Purkinje cell (primary cell): ENCODE data around the gene LRRC2. TPM values are rescaled to one million over a fixed set of nuclear protein-coding genes. Genes with fewer than 3 reads are reported as not detected.

ENCODE experiments used
- polyA plus RNA-seq: library from polyadenylated mRNA; unstranded; fragments of >200 nt; fragmentation: Nextera tagmentation; gene quantifications from 2 replicates; pipeline ENCODE4 v1.2.1, GENCODE V29; 2014

The LRRC2 gene, protein sequence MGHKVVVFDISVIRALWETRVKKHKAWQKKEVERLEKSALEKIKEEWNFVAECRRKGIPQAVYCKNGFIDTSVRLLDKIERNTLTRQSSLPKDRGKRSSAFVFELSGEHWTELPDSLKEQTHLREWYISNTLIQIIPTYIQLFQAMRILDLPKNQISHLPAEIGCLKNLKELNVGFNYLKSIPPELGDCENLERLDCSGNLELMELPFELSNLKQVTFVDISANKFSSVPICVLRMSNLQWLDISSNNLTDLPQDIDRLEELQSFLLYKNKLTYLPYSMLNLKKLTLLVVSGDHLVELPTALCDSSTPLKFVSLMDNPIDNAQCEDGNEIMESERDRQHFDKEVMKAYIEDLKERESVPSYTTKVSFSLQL
- 0.04 and 1.6 TPM in 2 replicates for polyA plus RNA-seq

DNA sequence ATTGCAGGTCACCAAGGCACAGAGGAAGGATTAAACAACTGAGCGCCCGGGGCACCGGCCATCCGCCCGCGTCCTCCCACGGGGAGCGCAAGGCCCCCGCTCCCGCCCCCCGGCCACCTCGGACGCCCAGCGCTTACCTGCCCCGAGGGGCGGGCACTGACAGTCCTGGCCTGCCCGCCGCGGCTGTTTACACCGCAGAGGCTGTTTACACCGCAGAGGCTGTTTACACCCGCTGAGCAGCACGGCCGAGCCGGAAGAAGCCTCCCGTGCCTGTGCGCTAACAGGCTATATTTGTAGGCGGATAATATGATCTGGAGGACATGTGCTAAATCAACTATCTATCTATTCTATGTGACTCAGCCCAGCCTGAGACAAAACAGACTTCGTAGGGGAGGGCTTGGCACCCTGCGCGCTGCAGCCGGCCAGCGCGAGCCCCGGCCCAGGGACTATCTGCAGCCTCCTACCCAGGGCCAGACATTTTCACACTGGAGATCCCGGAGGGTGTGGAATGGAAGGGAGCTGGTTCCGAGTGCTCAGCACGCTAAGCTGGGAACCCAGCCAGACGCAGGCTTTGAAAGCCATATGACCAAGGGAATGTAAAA lies at the start of gene LRRC2:
TSS of gene LRRC2 (minus strand) at position 263 of the 602 bp plus-strand sequence. CDS start 14,711 bp downstream, outside the sequence.

DNA sequence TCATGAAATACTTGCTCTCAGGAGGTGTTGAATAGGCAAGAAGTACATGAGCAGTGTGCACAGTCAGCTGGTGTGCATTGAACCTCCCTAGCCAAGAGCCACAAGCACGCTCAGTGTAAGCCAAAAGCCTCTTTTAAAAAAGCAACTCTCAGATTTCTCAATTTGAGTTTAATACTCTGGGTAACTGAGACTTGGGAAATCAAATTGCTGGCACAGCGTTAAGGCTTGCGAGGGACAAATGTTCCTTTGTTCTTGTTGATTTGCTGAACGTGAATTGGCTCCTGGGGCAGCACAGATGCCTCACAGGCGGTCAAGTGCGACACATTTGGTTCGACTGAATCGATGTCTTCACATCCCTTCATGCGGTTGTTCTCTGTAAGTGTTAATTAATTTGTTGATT lies 46.2 kb upstream of the LRRC2 start, which contains the start of gene FAM240A:
TSS of gene FAM240A (plus strand) at position 202 of the 400 bp plus-strand sequence. CDS start at position 361, 159 bp downstream.

DNA sequence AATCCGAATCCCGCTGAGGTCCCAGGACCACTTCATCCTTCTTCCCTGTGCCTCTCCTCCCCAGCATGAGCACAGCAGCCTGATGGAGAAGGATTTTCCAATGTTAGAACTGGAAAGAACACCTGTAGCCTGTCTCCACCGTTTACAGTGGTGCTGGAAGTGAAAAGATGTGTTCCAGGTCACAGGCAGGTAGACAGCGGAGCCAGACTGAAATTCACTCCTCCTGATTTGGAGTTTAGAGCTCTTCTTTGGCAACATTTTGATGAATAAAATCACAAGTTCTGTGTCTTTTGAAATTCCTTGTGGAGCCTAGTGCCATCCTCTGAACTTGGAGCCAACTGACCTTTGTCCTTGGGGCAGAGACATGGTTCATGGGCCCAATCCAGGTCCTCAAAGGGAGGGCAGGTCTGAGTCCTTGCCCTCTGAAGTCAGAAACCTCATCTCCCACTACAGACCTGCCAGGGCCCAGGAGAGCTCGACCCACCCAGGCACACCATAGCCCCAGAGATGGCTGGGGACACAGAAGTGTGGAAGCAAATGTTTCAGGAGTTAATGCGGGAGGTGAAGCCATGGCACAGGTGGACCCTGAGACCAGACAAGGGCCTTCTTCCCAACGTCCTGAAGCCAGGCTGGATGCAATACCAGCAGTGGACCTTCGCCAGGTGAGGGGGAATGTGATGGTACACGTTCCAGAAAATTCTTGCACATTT lies 68.4 kb downstream of the LRRC2 start, which contains the start of gene RTP3:
TSS of gene RTP3 (plus strand) at position 421 of the 710 bp plus-strand sequence. CDS start at position 508, 87 bp downstream.

Other genes with a start within 250 kb of the LRRC2 start
- gene CCR2, start 212.2 kb downstream of the LRRC2 start, polyA plus RNA-seq, result not detected in 2 replicates
- not detected in 2 replicates for gene CCR5, start 195.4 kb downstream of the LRRC2 start, polyA plus RNA-seq
- 0.15 TPM in 1 of 2 replicates, not detected in the other for gene CCRL2, start 159.0 kb downstream of the LRRC2 start, polyA plus RNA-seq
- not detected in 2 replicates for gene LTF, start 101.4 kb downstream of the LRRC2 start, polyA plus RNA-seq
- gene RTP3, start 68.3 kb downstream of the LRRC2 start, polyA plus RNA-seq, result not detected in 2 replicates
- not detected in 2 replicates for gene FAM240A, start 46.2 kb upstream of the LRRC2 start, polyA plus RNA-seq
- gene ALS2CL, start 127.4 kb upstream of the LRRC2 start, polyA plus RNA-seq, result not detected in 2 replicates
- gene TMIE, start 135.1 kb upstream of the LRRC2 start, polyA plus RNA-seq, result 0.13 and 0.42 TPM in 2 replicates
- gene PRSS50, start 151.6 kb upstream of the LRRC2 start, polyA plus RNA-seq, result not detected in 2 replicates